ENCODE measurements around the gene PCNX3. TPM values are rescaled to one million over a fixed set of nuclear protein-coding genes. Genes with fewer than 3 reads are reported as not detected.
"Not testable (repeated sequence)": the region's sequence is repeated elsewhere in the genome, so short reads cannot be mapped to it uniquely, and the experiment has no call there.

Gene PCNX3
- total and polyA plus RNA-seq, 2 experiments from 2014 or later = 8.1 to 23.5 TPM

DNA sequence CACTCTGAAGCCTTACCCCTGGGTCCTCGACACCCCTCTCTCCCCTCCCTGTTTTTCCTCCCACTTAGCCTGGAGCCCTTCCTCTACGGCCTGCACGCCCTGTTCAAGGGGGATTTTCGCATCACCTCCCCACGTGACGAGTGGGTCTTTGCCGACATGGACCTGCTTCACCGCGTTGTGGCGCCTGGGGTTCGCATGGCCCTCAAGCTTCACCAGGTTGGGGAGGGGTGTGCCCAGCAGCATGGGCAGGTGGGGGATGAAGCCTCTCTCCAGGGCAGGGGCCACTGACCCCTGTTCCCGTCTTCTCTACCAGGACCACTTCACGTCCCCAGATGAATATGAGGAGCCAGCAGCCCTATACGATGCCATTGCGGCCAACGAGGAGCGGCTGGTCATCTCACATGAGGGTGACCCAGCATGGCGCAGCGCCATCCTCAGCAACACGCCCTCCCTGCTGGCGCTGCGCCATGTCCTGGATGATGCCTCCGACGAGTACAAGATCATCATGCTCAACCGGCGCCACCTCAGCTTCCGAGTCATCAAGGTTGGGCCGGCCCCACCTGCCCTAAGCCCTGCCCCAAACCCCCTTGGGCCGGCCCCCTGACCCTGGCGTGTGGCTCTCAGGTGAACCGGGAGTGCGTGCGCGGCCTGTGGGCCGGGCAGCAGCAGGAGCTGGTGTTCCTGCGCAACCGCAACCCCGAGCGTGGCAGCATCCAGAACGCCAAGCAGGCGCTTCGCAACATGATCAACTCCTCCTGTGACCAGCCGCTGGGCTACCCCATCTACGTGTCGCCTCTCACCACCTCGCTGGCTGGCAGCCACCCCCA, 19.5 kb downstream of the PCNX3 start:
- in situ Hi-C loops (cut with MboI) = no loop called here
- Histone ChIP-seq H4K20me1 (ENCODE audit: insufficient read depth) (no peaks in the 10 kb centered on the region), H3F3A (ENCODE audit: insufficient read depth) (peaks cover 10% of the 10 kb centered on the region), H3K79me2 (ENCODE audit: insufficient read depth) (no peaks in the 10 kb centered on the region), H3K9me3 (ENCODE audit: low read depth) (no peaks in the 10 kb centered on the region), H3K4me2 (ENCODE audit: unreplicated experiment) (no peak overlapping the region), H3K9me2 (ENCODE audit: insufficient read depth) (no peaks in the 10 kb centered on the region), H3K27ac (no peak overlapping the region), H3K4me1 (ENCODE audit: insufficient read depth) (no peaks in the 10 kb centered on the region), H3K4me3 (no peak overlapping the region), H2AFZ (no peak overlapping the region), H3K27me3 (replicated peaks; ENCODE audit: insufficient read depth) (no peaks in the 10 kb centered on the region), H3K36me3 (ENCODE audit: low read depth) (peaks cover 2% of the 10 kb centered on the region; the same call in 1 of the 2 replicates), H3K9ac (no peak overlapping the region)
- TF ChIP-seq EZH2phosphoT487 (IDR thresholded peaks at IDR 0.05; ENCODE audit: insufficient read depth, low read depth) (no peak), EZH2 (IDR thresholded peaks at IDR 0.05; ENCODE audit: insufficient read depth, poor library complexity, severe bottlenecking) (no peak)
- DNase-seq = no peak
- 93 to 95% methylated on average over 39 to 46 of the region's 46 CpGs for WGBS, 2 experiments (ENCODE audit: low coverage in 1 of 2, low lambda C conversion rate in 2 of 2, missing lambda C conversion rate in 2 of 2)

GRCh38 chr11:65636108-65637031, 20.8 kb downstream of the PCNX3 start:
- in situ Hi-C loops (cut with MboI) = no loop called here
- WGBS, 2 experiments (ENCODE audit: low coverage in 1 of 2, low lambda C conversion rate in 2 of 2, missing lambda C conversion rate in 2 of 2) = 88 to 91% methylated on average over 25 to 28 of the region's 28 CpGs
- Histone ChIP-seq H3K27ac (no peak overlapping the region), H3K36me3 (ENCODE audit: low read depth) (peaks cover 2% of the 10 kb centered on the region; the same call in 1 of the 2 replicates), H2AFZ (no peak overlapping the region), H3K79me2 (ENCODE audit: insufficient read depth) (no peaks in the 10 kb centered on the region), H3K4me1 (ENCODE audit: insufficient read depth) (no peaks in the 10 kb centered on the region), H3K4me2 (ENCODE audit: unreplicated experiment) (no peak overlapping the region), H3F3A (ENCODE audit: insufficient read depth) (peaks cover 10% of the 10 kb centered on the region), H3K4me3 (no peak overlapping the region), H3K9ac (no peak overlapping the region), H4K20me1 (ENCODE audit: insufficient read depth) (no peaks in the 10 kb centered on the region), H3K9me2 (ENCODE audit: insufficient read depth) (no peaks in the 10 kb centered on the region), H3K9me3 (ENCODE audit: low read depth) (no peaks in the 10 kb centered on the region), H3K27me3 (replicated peaks; ENCODE audit: insufficient read depth) (no peaks in the 10 kb centered on the region)
- TF ChIP-seq EZH2phosphoT487 (IDR thresholded peaks at IDR 0.05; ENCODE audit: insufficient read depth, low read depth) = no peak
- TF ChIP-seq EZH2 (IDR thresholded peaks at IDR 0.05; ENCODE audit: insufficient read depth, poor library complexity, severe bottlenecking) = no peak
- no peak for DNase-seq

DNA sequence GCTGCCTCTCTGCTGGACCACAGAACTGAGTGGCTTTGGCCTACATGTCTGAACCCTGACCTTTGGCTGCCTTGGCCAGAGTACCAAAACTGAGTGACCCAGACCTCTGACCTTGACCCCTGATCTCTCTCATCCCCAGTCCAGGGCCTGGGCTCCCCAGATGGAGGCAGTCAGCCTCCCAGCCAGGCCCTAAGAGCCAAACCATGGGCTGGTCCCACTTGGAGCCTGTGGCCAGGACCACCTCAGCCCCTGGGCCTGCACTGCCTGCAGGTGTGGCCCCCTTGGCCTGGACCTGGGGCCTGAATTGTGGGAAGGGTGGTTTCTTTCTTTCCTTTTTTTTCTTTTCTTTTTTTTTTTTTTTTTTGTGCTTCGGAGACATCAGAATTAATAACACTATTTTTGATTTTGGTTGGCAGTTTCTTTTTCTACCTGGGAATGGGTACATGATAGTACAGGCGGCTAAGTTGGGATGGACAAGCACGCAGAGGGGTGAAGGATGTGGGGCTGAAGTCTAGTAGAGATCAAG, 21.5 kb downstream of the PCNX3 start:
- H3K9me3 ChIP-seq (ENCODE audit: low read depth) = no peaks in the 10 kb centered on the region
- H3K4me1 ChIP-seq (ENCODE audit: insufficient read depth) = no peaks in the 10 kb centered on the region
- H3K9me2 ChIP-seq (ENCODE audit: insufficient read depth) = no peaks in the 10 kb centered on the region
- no peaks in the 10 kb centered on the region for H3K27me3 ChIP-seq (replicated peaks; ENCODE audit: insufficient read depth)
- DNase-seq = no peak
- H3K79me2 ChIP-seq (ENCODE audit: insufficient read depth) = no peaks in the 10 kb centered on the region
- 94 to 100% methylated on average over 3 of the region's 3 CpGs for WGBS, 2 experiments (ENCODE audit: low coverage in 1 of 2, low lambda C conversion rate in 2 of 2, missing lambda C conversion rate in 2 of 2)
- no peak overlapping the region for H2AFZ ChIP-seq
- no peak overlapping the region for H3K4me2 ChIP-seq (ENCODE audit: unreplicated experiment)
- no peaks in the 10 kb centered on the region for H4K20me1 ChIP-seq (ENCODE audit: insufficient read depth)
- TF ChIP-seq EZH2phosphoT487 (IDR thresholded peaks at IDR 0.05; ENCODE audit: insufficient read depth, low read depth) (no peak), EZH2 (IDR thresholded peaks at IDR 0.05; ENCODE audit: insufficient read depth, poor library complexity, severe bottlenecking) (no peak)
- H3K4me3 ChIP-seq = no peak overlapping the region
- no peak overlapping the region for H3K27ac ChIP-seq
- H3K36me3 ChIP-seq (ENCODE audit: low read depth) = peaks cover 2% of the 10 kb centered on the region; the same call in 1 of the 2 replicates
- no peak overlapping the region for H3K9ac ChIP-seq
- peaks cover 10% of the 10 kb centered on the region for H3F3A ChIP-seq (ENCODE audit: insufficient read depth)
- in situ Hi-C loops (cut with MboI) = no loop called here

DNA sequence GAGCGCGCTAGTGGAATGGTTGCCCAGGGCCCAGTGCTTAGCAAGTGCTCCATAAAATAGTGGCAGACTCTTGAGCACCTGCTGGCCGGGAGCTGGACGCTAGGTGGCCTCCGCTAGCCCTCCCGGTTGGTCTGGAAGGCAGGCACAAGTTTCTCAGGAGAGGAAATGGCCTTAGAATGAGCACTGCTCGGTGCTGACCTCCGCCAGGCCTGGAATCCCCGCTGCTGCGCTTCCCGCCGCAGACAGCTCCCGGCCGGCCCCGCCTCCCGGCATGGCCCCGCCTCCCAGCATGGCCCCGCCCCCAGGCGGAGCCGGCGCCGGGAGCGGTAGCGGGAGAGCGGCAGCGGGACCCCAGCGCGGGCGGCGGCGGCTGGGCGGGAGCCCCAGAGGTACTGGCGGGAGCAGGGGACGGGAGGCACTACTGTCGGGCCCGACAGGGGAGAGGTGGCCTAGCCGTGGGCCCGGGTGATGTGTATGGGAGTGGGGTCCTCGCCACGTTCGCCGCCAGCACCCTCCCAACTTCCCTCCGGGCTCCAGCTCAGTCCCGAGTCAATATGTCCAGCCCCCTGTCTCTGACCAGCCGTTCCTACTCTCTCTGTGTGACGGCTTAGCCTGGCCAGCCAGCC, 22.3 kb downstream of the PCNX3 start, which contains the start of gene SIPA1:
Gene SIPA1 (plus strand): TSS at position 308 of the 626 bp plus-strand sequence. CDS start 2,821 bp downstream, outside the sequence.
- Histone ChIP-seq H3K4me1 (ENCODE audit: insufficient read depth) (no peaks in the 10 kb centered on the region), H4K20me1 (ENCODE audit: insufficient read depth) (no peaks in the 10 kb centered on the region), H3K36me3 (ENCODE audit: low read depth) (peaks cover 2% of the 10 kb centered on the region; the same call in 1 of the 2 replicates), H2AFZ (peak within 1 kb of the TSS; percentile 45), H3K79me2 (ENCODE audit: insufficient read depth) (no peaks in the 10 kb centered on the region), H3K27me3 (replicated peaks; ENCODE audit: insufficient read depth) (no peaks in the 10 kb centered on the region), H3K4me2 (ENCODE audit: unreplicated experiment) (peak within 1 kb of the TSS; percentile 76), H3K4me3 (peak within 1 kb of the TSS; percentile 76), H3K9me3 (ENCODE audit: low read depth) (no peaks in the 10 kb centered on the region), H3K27ac (0 out of 2 replicates have a peak within 1 kb of the TSS, but pooled peaks have one; percentile 23), H3K9ac (peak within 1 kb of the TSS; percentile 66), H3F3A (ENCODE audit: insufficient read depth) (peaks cover 10% of the 10 kb centered on the region), H3K9me2 (ENCODE audit: insufficient read depth) (no peaks in the 10 kb centered on the region)
- in situ Hi-C loops (cut with MboI) = no loop called here
- peak; percentile 88 for DNase-seq
- TF ChIP-seq EZH2phosphoT487 (IDR thresholded peaks at IDR 0.05; ENCODE audit: insufficient read depth, low read depth) = no peak
- TF ChIP-seq EZH2 (IDR thresholded peaks at IDR 0.05; ENCODE audit: insufficient read depth, poor library complexity, severe bottlenecking) = no peak
- WGBS, 2 experiments (ENCODE audit: low coverage in 1 of 2, low lambda C conversion rate in 2 of 2, missing lambda C conversion rate in 2 of 2) = 5 to 10% methylated on average over 20 to 45 of the region's 46 CpGs

DNA sequence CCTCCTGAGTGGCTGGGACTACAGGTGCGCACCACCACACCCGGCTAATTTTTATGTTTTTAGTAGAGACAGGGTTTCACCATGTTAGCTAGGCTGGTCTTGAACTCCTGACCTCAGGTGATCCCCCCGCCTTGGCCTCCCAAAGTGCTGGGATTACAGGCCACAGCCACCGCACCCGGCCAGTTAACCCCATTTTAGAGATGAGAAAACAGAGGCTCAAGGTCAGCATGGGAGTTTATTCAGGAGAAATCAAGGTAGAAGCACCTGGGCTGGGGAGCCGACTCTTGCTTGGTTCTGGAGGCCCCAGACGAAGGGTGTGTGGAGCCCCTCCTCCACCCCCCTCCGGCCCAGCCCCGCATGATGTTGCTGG, 23.6 kb downstream of the PCNX3 start:
- WGBS, 2 experiments (ENCODE audit: low coverage in 1 of 2, low lambda C conversion rate in 2 of 2, missing lambda C conversion rate in 2 of 2) = 86 to 90% methylated on average over 6 to 9 of the region's 9 CpGs
- in situ Hi-C loops (cut with MboI) = not testable (repeated sequence)

More for the DNA sequence above, 23.6 kb downstream of the PCNX3 start:
- not testable (repeated sequence) for H3K9me3 ChIP-seq (ENCODE audit: low read depth); DNase-seq; H3K4me2 ChIP-seq (ENCODE audit: unreplicated experiment); H3K9me2 ChIP-seq (ENCODE audit: insufficient read depth); H3K9ac ChIP-seq; H3K27ac ChIP-seq; H2AFZ ChIP-seq; H3K4me3 ChIP-seq; H3K27me3 ChIP-seq (replicated peaks; ENCODE audit: insufficient read depth); H3K36me3 ChIP-seq (ENCODE audit: low read depth); H4K20me1 ChIP-seq (ENCODE audit: insufficient read depth); H3K79me2 ChIP-seq (ENCODE audit: insufficient read depth); H3K4me1 ChIP-seq (ENCODE audit: insufficient read depth)
- H3F3A ChIP-seq (ENCODE audit: insufficient read depth) = peaks cover 10% of the 10 kb centered on the region
